ENCODE measurements around the gene RABGAP1L. TPM values are rescaled to one million over a fixed set of nuclear protein-coding genes. Genes with fewer than 3 reads are reported as not detected.

Gene RABGAP1L
- total and polyA plus RNA-seq, 12 donors = 13.0 to 167 (median 109) TPM

- no peak for DNase-seq
- Histone ChIP-seq H3K4me3 (peak overlapping the region in 2 of 10 donors; percentile 4), H3K36me3 (no peaks in the 10 kb centered on the region), H3K27ac (peak overlapping the region in 4 of 10 donors; percentile 15 to 63 (median 46)), H3K9me3 (no peaks in the 10 kb centered on the region), H3K4me1 (peaks cover 0 to 18% (median 0%) of the 10 kb centered on the region in 9 donors), H3K27me3 (no peaks in the 10 kb centered on the region)
- 76 to 81% methylated on average over 2 of the region's 2 CpGs for WGBS, 2 donors
- intact Hi-C loops (cut with DNase I) = no loop called here
- ATAC-seq = no peak
- TF ChIP-seq CTCF (IDR thresholded peaks at IDR 0.05) = no peak
Observed at GRCh38 chr1:174197088-174197487, 37.8 kb downstream of the RABGAP1L start.

GRCh38 chr1:174197547-174197946, 38.2 kb downstream of the RABGAP1L start:
- 67 to 70% methylated on average over 10 of the region's 10 CpGs for WGBS, 2 donors
- ATAC-seq = peak in 5 of 8 donors; percentile 46 to 75 (median 65)

GRCh38 chr1:174198202-174198601, 38.9 kb downstream of the RABGAP1L start:
- Histone ChIP-seq H3K27me3 (no peaks in the 10 kb centered on the region), H3K4me3 (no peak overlapping the region), H3K27ac (no peak overlapping the region), H3K9me3 (peaks cover 0 to 5% (median 1%) of the 10 kb centered on the region in 11 donors), H3K4me1 (peaks cover 0 to 18% (median 0%) of the 10 kb centered on the region in 9 donors), H3K36me3 (no peaks in the 10 kb centered on the region)
- intact Hi-C loops (cut with DNase I) = no loop called here
- no peak for TF ChIP-seq CTCF (IDR thresholded peaks at IDR 0.05)
- ATAC-seq = no peak
- DNase-seq = no peak

More at GRCh38 chr1:174197547-174197946, 38.2 kb downstream of the RABGAP1L start:
- Histone ChIP-seq H3K27ac (peak overlapping the region in 4 of 10 donors; percentile 15 to 63 (median 46)), H3K36me3 (no peaks in the 10 kb centered on the region), H3K4me1 (peaks cover 0 to 18% (median 0%) of the 10 kb centered on the region in 9 donors), H3K9me3 (no peaks in the 10 kb centered on the region), H3K27me3 (no peaks in the 10 kb centered on the region), H3K4me3 (peak overlapping the region in 2 of 10 donors; percentile 4)
- no peak for TF ChIP-seq CTCF (IDR thresholded peaks at IDR 0.05)
- peak in 1 of 2 donors; percentile 9 for DNase-seq
- intact Hi-C loops (cut with DNase I) = no loop called here

- peaks cover 0 to 26% (median 10%) of the 10 kb centered on the region in 9 donors for H3K4me1 ChIP-seq
- H3K9me3 ChIP-seq = peaks cover 0 to 11% (median 6%) of the 10 kb centered on the region in 11 donors
- no peak overlapping the region for H3K27ac ChIP-seq
- no peak overlapping the region for H3K4me3 ChIP-seq
- no peak for DNase-seq
- no peak for TF ChIP-seq CTCF (IDR thresholded peaks at IDR 0.05)
- no peaks in the 10 kb centered on the region for H3K36me3 ChIP-seq
- no peak for ATAC-seq
- 83 to 86% methylated on average over 4 of the region's 4 CpGs for WGBS, 2 donors
- intact Hi-C loops (cut with DNase I) = no loop called here
- H3K27me3 ChIP-seq = no peaks in the 10 kb centered on the region
Observed at GRCh38 chr1:174200746-174201145, 41.4 kb downstream of the RABGAP1L start.
